GM12878 (cell line): ENCODE results near the gene SEPSECS. TPM values are rescaled to one million over a fixed set of nuclear protein-coding genes. Genes with fewer than 3 reads are reported as not detected.

Experiments
- ATAC-seq: fragments of 200-7000 bp; cut with Tn5 transposase; 3 replicates; pipeline ENCODE4 v1.9.1; 2020; ENCODE audit warnings: mild to moderate bottlenecking, moderate library complexity
- BruUV-seq: library from RNA; stranded (reverse); fragments of 400-500 nt; replicated peaks from 2 replicates; lab custom pipeline; 2021; lab: Mats Ljungman, UMichigan
- CTCF ChIA-PET: fragments of 300-600 bp; sonication (Branson Sonifier 250); formaldehyde crosslinking; extraction: SDS; loops from one replicate; lab custom pipeline; 2021; ENCODE audit warnings: inconsistent platforms; lab: Yijun Ruan, JAX
- POLR2A ChIA-PET: fragments of 350-600 bp; formaldehyde crosslinking; extraction: SDS; loops from one replicate; lab custom pipeline; 2021; ENCODE audit warnings: inconsistent platforms; lab: Charles Lee
- RAD21 ChIA-PET: fragments of 300-600 bp; sonication (Branson Sonifier 250); formaldehyde crosslinking; loops from one replicate; lab custom pipeline; 2023; ENCODE audit warnings: antibody characterized with exemption; ENCODE audit not compliant: unreplicated experiment; lab: Charles Lee
- SMC1A ChIA-PET: fragments of 300-600 bp; sonication (Branson Sonifier 250); formaldehyde crosslinking; loops from one replicate; lab custom pipeline; 2023; ENCODE audit not compliant: unreplicated experiment, uncharacterized antibody; lab: Charles Lee
- DNase-seq: peaks from one replicate; pipeline ENCODE4 v3.0.0-alpha.2; 2011; ENCODE audit warnings: low read depth, low spot score
- FAIRE-seq: peaks from 3 replicates; lab custom pipeline; 2011; peaks lifted over from hg19 to GRCh38; lab: Jason Lieb, UNC
- H2AFZ ChIP-seq: 2 replicates; pipeline ENCODE4 v1.6.0; 2011; ENCODE audit warnings: low read depth, low read length, control low read depth; ENCODE audit not compliant: control insufficient read depth
- H3K27ac ChIP-seq: 2 replicates; pipeline ENCODE4 v1.5.1; 2011; ENCODE audit warnings: control low read depth; ENCODE audit not compliant: control insufficient read depth, insufficient read depth
- H3K27me3 ChIP-seq, 2 experiments: replicated peaks in 1 of 2; 2 replicates each; pipeline versions ENCODE4 v1.6.0 to v1.6.1; 2011; ENCODE audit warnings: low read length in 1 of 2; ENCODE audit not compliant: control insufficient read depth in 2 of 2, insufficient read depth in 2 of 2
- H3K36me3 ChIP-seq, 2 experiments: 2 replicates each; pipeline ENCODE4 v1.5.1; 2011; ENCODE audit warnings: low read length in 1 of 2; ENCODE audit not compliant: control insufficient read depth in 2 of 2, insufficient read depth in 2 of 2
- H3K4me1 ChIP-seq: 2 replicates; pipeline ENCODE4 v1.6.1; 2011; ENCODE audit warnings: mild to moderate bottlenecking, low read length, moderate library complexity, mixed read lengths; ENCODE audit not compliant: control insufficient read depth, insufficient read depth
- H3K4me2 ChIP-seq: 2 replicates; pipeline ENCODE4 v1.6.0; 2011; ENCODE audit warnings: control low read depth; ENCODE audit not compliant: control insufficient read depth, insufficient read depth
- H3K4me3 ChIP-seq: fragments of 200-600 bp; sonication (generic); 2 replicates; pipeline ENCODE4 v1.5.1; 2016
- H3K79me2 ChIP-seq: 2 replicates; pipeline ENCODE4 v1.6.0; 2011; ENCODE audit warnings: low read length; ENCODE audit not compliant: control insufficient read depth, insufficient read depth
- H3K9ac ChIP-seq: 2 replicates; pipeline ENCODE4 v1.8.0; 2011; ENCODE audit warnings: low read length, control low read depth, mixed read lengths; ENCODE audit not compliant: control insufficient read depth, insufficient read depth
- H3K9me3 ChIP-seq: replicated peaks from 3 replicates; pipeline ENCODE4 v1.5.1; 2011; ENCODE audit warnings: mild to moderate bottlenecking, low read length; ENCODE audit not compliant: control insufficient read depth, insufficient read depth
- H4K20me1 ChIP-seq: 2 replicates; pipeline ENCODE4 v1.6.0; 2011; ENCODE audit not compliant: control insufficient read depth, insufficient read depth
- CEBPZ ChIP-seq: fragments of 150-350 bp; IDR thresholded peaks from 2 replicates; pipeline ENCODE4 v1.6.1; 2016; ENCODE audit warnings: low read depth, low read length
- CREM ChIP-seq: IDR thresholded peaks from 2 replicates; pipeline ENCODE4 v1.6.1; 2014; ENCODE audit warnings: antibody characterized with exemption, low read depth
- ESRRA ChIP-seq: IDR thresholded peaks from 2 replicates; pipeline ENCODE4 v1.6.1; 2012; ENCODE audit warnings: mild to moderate bottlenecking, low read length, improper control_type of control experiment
- FOXK2 ChIP-seq: fragments of 450-650 bp; IDR thresholded peaks from 2 replicates; pipeline ENCODE4 v1.6.1; 2017; ENCODE audit warnings: mild to moderate bottlenecking, moderate library complexity
- NR2C1 ChIP-seq: fragments of 450-650 bp; IDR thresholded peaks from 2 replicates; pipeline ENCODE4 v1.6.1; 2017; ENCODE audit warnings: antibody characterized with exemption, mild to moderate bottlenecking, moderate library complexity
- SREBF2 ChIP-seq: IDR thresholded peaks from 2 replicates; pipeline ENCODE4 v1.6.1; 2012; ENCODE audit warnings: mild to moderate bottlenecking, low read length
- SRF ChIP-seq, 2 experiments: IDR thresholded peaks; 2 replicates each; pipeline ENCODE4 v1.6.1; 2011; ENCODE audit warnings: low read depth in 2 of 2, low read length in 2 of 2, mild to moderate bottlenecking in 1 of 2, moderate library complexity in 1 of 2
- STAT3 ChIP-seq: IDR thresholded peaks from 2 replicates; pipeline ENCODE4 v1.6.1; 2011; ENCODE audit warnings: low read depth, low read length, improper control_type of control experiment
- SUZ12 ChIP-seq: fragments of 200-600 bp; sonication (generic); IDR thresholded peaks from one replicate; pipeline ENCODE4 v1.6.1; 2018; ENCODE audit warnings: antibody characterized with exemption, mild to moderate bottlenecking; ENCODE audit not compliant: unreplicated experiment
- ZNF207 ChIP-seq: fragments of 450-650 bp; IDR thresholded peaks from 2 replicates; pipeline ENCODE4 v1.6.1; 2014; ENCODE audit warnings: antibody characterized with exemption, mild to moderate bottlenecking, borderline replicate concordance
- WGBS: methylation state at CpG from one replicate; pipeline ENCODE4 v1.1.6; 2016; ENCODE audit warnings: low lambda C conversion rate; ENCODE audit not compliant: insufficient replicate concordance, insufficient coverage; ENCODE audit errors: missing lambda C conversion rate; 5-methylcytosine and 5-hydroxymethylcytosine counted together
- in situ Hi-C: fragments of 300-500 bp; cut with MboI; formaldehyde crosslinking; loops from 9 replicates; pipeline ENCODE4 v1.14.3; 2018; ENCODE audit warnings: mixed read lengths
- intact Hi-C: fragments of 100-400 bp; cut with micrococcal nuclease; formaldehyde crosslinking; loops from one replicate; pipeline ENCODE4 v1.14.2; 2022; ENCODE audit not compliant: unreplicated experiment
- polyA plus RNA-seq, 11 experiments: library from polyadenylated mRNA; depleted of rRNA in 4 of 11; unstranded in 6 of 11; stranded (reverse) in 5 of 11; fragments of >200 nt; fragmentation: Nextera tagmentation in 4 of 11; fragmentation: Illumina TruSeq in 1 of 11; extraction: Ambion mirVana in 4 of 11; extraction: Trizol in 1 of 11; gene quantifications; 1 replicate in 1 of 11; 2 replicates in 10 of 11; pipeline versions ENCODE4 v1.2.1 to v1.2.3, GENCODE V29; 2011 to 2016; ENCODE audit warnings: inconsistent platforms in 2 of 11, missing spikeins in 2 of 11, low read depth in 1 of 11
- total RNA-seq, 4 experiments: library from RNA; depleted of rRNA in 3 of 4; stranded (reverse); fragments of >200 nt in 3 of 4; fragmentation: Illumina TruSeq in 1 of 4; extraction: Trizol in 1 of 4; gene quantifications; 2 replicates each; pipeline versions ENCODE4 v1.2.1 to v1.2.3, GENCODE V29; 2013 to 2021

SEPSECS gene
- total and polyA plus RNA-seq, 10 of the 15 experiments (the other 5 are each of a cell fraction or from before 2014, with no cell fraction given), result 2.8 to 15.8 (median 7.2) TPM

- FAIRE-seq (no peak), DNase-seq (no peak), ATAC-seq (no peak)
- BruUV-seq, result no TSS peak
- Histone ChIP-seq H3K27ac (no peak overlapping the region), H4K20me1 (no peaks in the 10 kb centered on the region), H3K4me2 (peak overlapping the region; percentile 95), H3K79me2 (peaks cover 18% of the 10 kb centered on the region), H3K4me1 (peaks cover 4% of the 10 kb centered on the region), H3K27me3 (no peaks in the 10 kb centered on the region), H3K36me3 (no peaks in the 10 kb centered on the region), H3K4me3 (peak overlapping the region; percentile 94), H3K9me3 (no peaks in the 10 kb centered on the region), H3K9ac (peak overlapping the region; percentile 99), H2AFZ (peak overlapping the region; percentile 69)
- SMC1A ChIA-PET, result interaction anchor here (0.9 to 3.5 kb wide), 15 partner anchors 9 to 207 kb away, joined by 3 to 11 read pairs (median 5); partner anchors contain the start of gene ZCCHC4
- TF ChIP-seq ZNF207 (no peak), FOXK2 (no peak)
- intact Hi-C loops (loop anchor here (2.0 to 5.0 kb wide), 2 partner anchors 73 to 216 kb away; partner anchors contain the start of genes ANAPC4 and PI4K2B), in situ Hi-C loops (no loop called here)
- 0% methylated on average over 2 of the region's 2 CpGs for WGBS
- POLR2A ChIA-PET, result interaction anchor here (1.0 to 4.4 kb wide), 3 partner anchors 11 to 204 kb away, joined by 5 to 49 read pairs (median 5); partner anchors contain the start of gene PI4K2B
- RAD21 ChIA-PET, result interaction anchor here (0.8 to 2.6 kb wide), 3 partner anchors 18 to 151 kb away, joined by 3 to 11 read pairs (median 4); partner anchors contain the start of genes PI4K2B and ZCCHC4
- CTCF ChIA-PET, result interaction anchor here (0.7 to 2.6 kb wide), 12 partner anchors 10 to 608 kb away, joined by 3 to 16 read pairs (median 6); partner anchors contain the start of genes PI4K2B and ZCCHC4
These were observed 1.3 kb upstream of the SEPSECS start for GRCh38 chr4:25161593-25161950.

GRCh38 chr4:25160714-25161592 lies 704 bp upstream of the SEPSECS start:
- DNase-seq (no peak), FAIRE-seq (no peak), ATAC-seq (peak; percentile 59)
- peak overlapping the region; percentile 95 for H3K4me2 ChIP-seq
- peaks cover 4% of the 10 kb centered on the region for H3K4me1 ChIP-seq
- peak overlapping the region; percentile 96 for H3K27ac ChIP-seq
- intact Hi-C loops (loop anchor here (2.0 to 5.0 kb wide), 2 partner anchors 74 to 216 kb away; partner anchors contain the start of genes ANAPC4 and PI4K2B), in situ Hi-C loops (no loop called here)
- RAD21 ChIA-PET, result interaction anchor here (0.8 to 2.6 kb wide), 5 partner anchors 19 to 208 kb away, joined by 3 to 11 read pairs (median 4); partner anchors contain the start of genes PI4K2B and ZCCHC4
- H3K27me3 ChIP-seq, result no peaks in the 10 kb centered on the region
- H4K20me1 ChIP-seq, result no peaks in the 10 kb centered on the region
- peak overlapping the region; percentile 83 for H2AFZ ChIP-seq
- H3K79me2 ChIP-seq, result peaks cover 18% of the 10 kb centered on the region
- peak overlapping the region; percentile 94 for H3K4me3 ChIP-seq
- WGBS, result under 1% methylated on average over 16 of the region's 16 CpGs
- BruUV-seq, result TSS peak; percentile 71
- peak overlapping the region; percentile 99 for H3K9ac ChIP-seq
- CTCF ChIA-PET, result interaction anchor here (0.7 to 2.6 kb wide), 15 partner anchors 11 to 607 kb away, joined by 3 to 16 read pairs (median 7); partner anchors contain the start of genes PI4K2B and ZCCHC4
- POLR2A ChIA-PET, result interaction anchor here (1.0 to 4.4 kb wide), 3 partner anchors 12 to 205 kb away, joined by 5 to 49 read pairs (median 5); partner anchors contain the start of gene PI4K2B
- no peaks in the 10 kb centered on the region for H3K9me3 ChIP-seq
- SMC1A ChIA-PET, result interaction anchor here (0.9 to 3.5 kb wide), 16 partner anchors 8 to 207 kb away, joined by 3 to 11 read pairs (median 6); partner anchors contain the start of genes PI4K2B and ZCCHC4
- no peaks in the 10 kb centered on the region for H3K36me3 ChIP-seq
- no peak for TF ChIP-seq ESRRA
- no peak for TF ChIP-seq CREM
- TF ChIP-seq SRF (IDR thresholded peaks at IDR 0.05; ENCODE audit: low read depth in 2 of 2, low read length in 2 of 2), result no peak
- TF ChIP-seq CEBPZ, result no peak
- TF ChIP-seq STAT3, result no peak
- no peak for TF ChIP-seq SUZ12
- no peak for TF ChIP-seq NR2C1
- no peak for TF ChIP-seq SREBF2
